Right lobe of liver (tissue), 4 donors: ENCODE data around the gene TSPAN18.

ENCODE experiments used
- POLR2A ChIP-seq: fragments of 450-650 bp; IDR thresholded peaks from one replicate; pipeline ENCODE4 v1.6.1; 2017; ENCODE audit warnings: antibody characterized with exemption, mild to moderate bottlenecking
- TF ChIP-seq, protein P1 (sequence below), 4 donors: fragments of 200-600 bp in 3 of 4; fragments of 450-650 bp in 1 of 4; IDR thresholded peaks; one replicate each; pipeline versions ENCODE4 v1.5.1 to v1.8.0; 2016 to 2022; ENCODE audit warnings: antibody characterized with exemption in 4 of 4, mild to moderate bottlenecking in 2 of 4
- donor health status: DM: no; HTN: no; CAD: no.
- donor health status: DM: no; HTN: no; CAD: no.
- donor health status: DM: no; HTN: yes; CAD: no.

DNA sequence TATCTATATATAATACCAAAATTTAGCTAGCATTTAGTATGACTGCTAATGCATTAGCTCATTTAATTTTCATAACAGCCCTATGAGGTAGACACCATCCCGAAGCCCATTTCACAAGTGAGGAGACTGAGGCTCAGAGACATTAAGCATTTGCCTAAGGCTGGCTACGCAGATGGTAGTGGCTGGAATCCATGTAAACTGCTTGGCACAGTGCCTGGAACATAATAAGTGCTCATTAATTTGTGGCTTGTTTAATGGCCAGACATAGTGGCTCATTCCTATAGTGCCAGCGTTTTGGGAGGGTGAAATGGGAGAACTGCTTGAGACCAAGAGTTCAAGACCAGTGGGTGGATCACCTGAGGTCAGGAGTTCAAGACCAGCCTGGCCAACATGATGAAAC, 241.7 kb downstream of the TSPAN18 start:
- no peak for TF ChIP-seq POLR2A
- TF ChIP-seq, protein P1, sequence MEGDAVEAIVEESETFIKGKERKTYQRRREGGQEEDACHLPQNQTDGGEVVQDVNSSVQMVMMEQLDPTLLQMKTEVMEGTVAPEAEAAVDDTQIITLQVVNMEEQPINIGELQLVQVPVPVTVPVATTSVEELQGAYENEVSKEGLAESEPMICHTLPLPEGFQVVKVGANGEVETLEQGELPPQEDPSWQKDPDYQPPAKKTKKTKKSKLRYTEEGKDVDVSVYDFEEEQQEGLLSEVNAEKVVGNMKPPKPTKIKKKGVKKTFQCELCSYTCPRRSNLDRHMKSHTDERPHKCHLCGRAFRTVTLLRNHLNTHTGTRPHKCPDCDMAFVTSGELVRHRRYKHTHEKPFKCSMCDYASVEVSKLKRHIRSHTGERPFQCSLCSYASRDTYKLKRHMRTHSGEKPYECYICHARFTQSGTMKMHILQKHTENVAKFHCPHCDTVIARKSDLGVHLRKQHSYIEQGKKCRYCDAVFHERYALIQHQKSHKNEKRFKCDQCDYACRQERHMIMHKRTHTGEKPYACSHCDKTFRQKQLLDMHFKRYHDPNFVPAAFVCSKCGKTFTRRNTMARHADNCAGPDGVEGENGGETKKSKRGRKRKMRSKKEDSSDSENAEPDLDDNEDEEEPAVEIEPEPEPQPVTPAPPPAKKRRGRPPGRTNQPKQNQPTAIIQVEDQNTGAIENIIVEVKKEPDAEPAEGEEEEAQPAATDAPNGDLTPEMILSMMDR (IDR thresholded peaks at IDR 0.05): no peak
